Neural progenitor cell (in vitro differentiated cells): ENCODE measurements around the gene MEMO1. TPM values are rescaled to one million over a fixed set of nuclear protein-coding genes. Genes with fewer than 3 reads are reported as not detected.

ENCODE experiments used
- DNase-seq: peaks from one replicate; pipeline ENCODE4 v3.0.0-alpha.2; 2016; ENCODE audit warnings: low spot score
- H2AFZ ChIP-seq: fragments of 200-600 bp; sonication (generic); replicated peaks from 2 replicates; pipeline ENCODE4 v1.6.1; 2016; ENCODE audit warnings: antibody characterized with exemption
- H3F3A ChIP-seq: fragments of 200-600 bp; sonication (generic); 2 replicates; pipeline ENCODE4 v1.6.1; 2016; ENCODE audit warnings: antibody characterized with exemption, low read depth
- H3K27ac ChIP-seq: fragments of 200-600 bp; sonication (generic); 2 replicates; pipeline ENCODE4 v1.5.1; 2016; ENCODE audit warnings: mild to moderate bottlenecking
- H3K27me3 ChIP-seq: fragments of 200-600 bp; sonication (generic); 2 replicates; pipeline ENCODE4 v1.6.1; 2016; ENCODE audit warnings: mild to moderate bottlenecking, moderate library complexity
- H3K36me3 ChIP-seq: fragments of 200-600 bp; sonication (generic); 2 replicates; pipeline ENCODE4 v1.5.1; 2016
- H3K4me1 ChIP-seq: fragments of 200-600 bp; sonication (generic); 2 replicates; pipeline ENCODE4 v1.6.1; 2016; ENCODE audit warnings: mixed run types
- H3K4me2 ChIP-seq: fragments of 200-600 bp; sonication (generic); 2 replicates; pipeline ENCODE4 v1.6.1; 2016
- H3K4me3 ChIP-seq: fragments of 200-600 bp; sonication (generic); 2 replicates; pipeline ENCODE4 v1.5.1; 2016
- H3K79me2 ChIP-seq: fragments of 200-600 bp; sonication (generic); 2 replicates; pipeline ENCODE4 v1.6.1; 2016; ENCODE audit warnings: low read depth
- H3K9ac ChIP-seq: fragments of 200-600 bp; sonication (generic); 2 replicates; pipeline ENCODE4 v1.6.1; 2016
- H3K9me3 ChIP-seq: fragments of 200-600 bp; sonication (generic); 2 replicates; pipeline ENCODE4 v1.5.1; 2016; ENCODE audit warnings: low read depth
- H4K20me1 ChIP-seq: fragments of 200-600 bp; sonication (generic); 2 replicates; pipeline ENCODE4 v1.6.1; 2016; ENCODE audit warnings: low read depth
- H3K27ac Mint-ChIP-seq: 3 replicates; pipeline ENCODE4 v1.8.0; 2021; ENCODE audit warnings: mixed read lengths
- H3K27me3 Mint-ChIP-seq: 2 replicates; pipeline ENCODE4 v1.8.0; 2022; ENCODE audit warnings: low read depth, mild to moderate bottlenecking, inconsistent platforms, moderate library complexity, mixed read lengths; ENCODE audit not compliant: insufficient read depth
- H3K36me3 Mint-ChIP-seq: 3 replicates; pipeline ENCODE4 v1.8.0; 2021; ENCODE audit warnings: mixed read lengths
- H3K4me1 Mint-ChIP-seq: 3 replicates; pipeline ENCODE4 v1.8.0; 2021; ENCODE audit warnings: mixed read lengths
- H3K4me3 Mint-ChIP-seq: 3 replicates; pipeline ENCODE4 v1.8.0; 2021; ENCODE audit warnings: mild to moderate bottlenecking, moderate library complexity, mixed read lengths
- H3K9me3 Mint-ChIP-seq: 3 replicates; pipeline ENCODE4 v1.8.0; 2020; ENCODE audit warnings: mixed read lengths
- EZH2 ChIP-seq: fragments of 200-600 bp; sonication (generic); IDR thresholded peaks from 2 replicates; pipeline ENCODE4 v1.6.1; 2017; ENCODE audit warnings: antibody characterized with exemption, mild to moderate bottlenecking, moderate library complexity
- EZH2phosphoT487 ChIP-seq: fragments of 200-600 bp; sonication (generic); IDR thresholded peaks from 2 replicates; pipeline ENCODE4 v1.6.1; 2017; ENCODE audit warnings: antibody characterized with exemption
- total RNA-seq: library from RNA; depleted of rRNA; stranded (reverse); fragments of >200 nt; gene quantifications from 2 replicates; pipeline ENCODE4 v1.2.3, GENCODE V29; 2015; ENCODE audit warnings: low replicate concordance
- TF ChIP-seq, protein P1 (sequence below): fragments of 200-600 bp; sonication (generic); IDR thresholded peaks from 2 replicates; pipeline ENCODE4 v1.5.1; 2017; ENCODE audit warnings: antibody characterized with exemption, mild to moderate bottlenecking

The MEMO1 gene
- total RNA-seq, 1 donor from 2014 or later = 25.8 TPM

DNA sequence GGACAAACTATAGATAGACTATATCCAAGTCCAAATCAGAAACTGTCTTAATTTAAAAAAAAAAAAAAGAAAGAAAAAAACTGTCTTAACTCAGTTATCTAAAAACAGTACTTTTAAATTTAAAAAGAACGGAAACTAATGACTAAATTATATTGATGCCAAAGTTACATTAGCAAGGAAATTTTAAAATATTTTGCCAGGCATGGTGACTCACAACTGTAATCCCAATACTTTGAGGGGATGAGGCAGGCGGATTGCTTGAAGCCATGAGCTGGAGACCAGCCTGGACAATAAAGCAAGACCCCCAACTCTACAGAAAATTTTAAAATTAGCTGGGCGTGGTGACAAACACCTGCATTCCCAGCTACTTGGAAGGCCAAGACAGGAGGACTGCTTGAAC lies 30.9 kb downstream of the MEMO1 start:
- Mint-ChIP-seq H3K36me3 (peaks cover 15% of the 10 kb centered on the region), H3K4me1 (peaks cover 4% of the 10 kb centered on the region), H3K27ac (no peak overlapping the region), H3K27me3 (no peaks in the 10 kb centered on the region), H3K4me3 (no peak overlapping the region), H3K9me3 (peaks cover 2% of the 10 kb centered on the region)
- DNase-seq = no peak
- H3K36me3 ChIP-seq = no peaks in the 10 kb centered on the region
- no peak overlapping the region for H3K4me3 ChIP-seq
- H3K9ac ChIP-seq = no peak overlapping the region
- H3F3A ChIP-seq = no peaks in the 10 kb centered on the region
- H2AFZ ChIP-seq = no peak overlapping the region
- no peak overlapping the region for H3K4me2 ChIP-seq
- no peak for TF ChIP-seq EZH2
- no peak for TF ChIP-seq EZH2phosphoT487
- TF ChIP-seq, protein P1, sequence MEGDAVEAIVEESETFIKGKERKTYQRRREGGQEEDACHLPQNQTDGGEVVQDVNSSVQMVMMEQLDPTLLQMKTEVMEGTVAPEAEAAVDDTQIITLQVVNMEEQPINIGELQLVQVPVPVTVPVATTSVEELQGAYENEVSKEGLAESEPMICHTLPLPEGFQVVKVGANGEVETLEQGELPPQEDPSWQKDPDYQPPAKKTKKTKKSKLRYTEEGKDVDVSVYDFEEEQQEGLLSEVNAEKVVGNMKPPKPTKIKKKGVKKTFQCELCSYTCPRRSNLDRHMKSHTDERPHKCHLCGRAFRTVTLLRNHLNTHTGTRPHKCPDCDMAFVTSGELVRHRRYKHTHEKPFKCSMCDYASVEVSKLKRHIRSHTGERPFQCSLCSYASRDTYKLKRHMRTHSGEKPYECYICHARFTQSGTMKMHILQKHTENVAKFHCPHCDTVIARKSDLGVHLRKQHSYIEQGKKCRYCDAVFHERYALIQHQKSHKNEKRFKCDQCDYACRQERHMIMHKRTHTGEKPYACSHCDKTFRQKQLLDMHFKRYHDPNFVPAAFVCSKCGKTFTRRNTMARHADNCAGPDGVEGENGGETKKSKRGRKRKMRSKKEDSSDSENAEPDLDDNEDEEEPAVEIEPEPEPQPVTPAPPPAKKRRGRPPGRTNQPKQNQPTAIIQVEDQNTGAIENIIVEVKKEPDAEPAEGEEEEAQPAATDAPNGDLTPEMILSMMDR = no peak
- no peaks in the 10 kb centered on the region for H3K9me3 ChIP-seq
- peaks cover 10% of the 10 kb centered on the region for H4K20me1 ChIP-seq
- H3K4me1 ChIP-seq = peaks cover 3% of the 10 kb centered on the region
- H3K27ac ChIP-seq = no peak overlapping the region
- H3K79me2 ChIP-seq = peaks cover 100% of the 10 kb centered on the region
- no peaks in the 10 kb centered on the region for H3K27me3 ChIP-seq

DNA sequence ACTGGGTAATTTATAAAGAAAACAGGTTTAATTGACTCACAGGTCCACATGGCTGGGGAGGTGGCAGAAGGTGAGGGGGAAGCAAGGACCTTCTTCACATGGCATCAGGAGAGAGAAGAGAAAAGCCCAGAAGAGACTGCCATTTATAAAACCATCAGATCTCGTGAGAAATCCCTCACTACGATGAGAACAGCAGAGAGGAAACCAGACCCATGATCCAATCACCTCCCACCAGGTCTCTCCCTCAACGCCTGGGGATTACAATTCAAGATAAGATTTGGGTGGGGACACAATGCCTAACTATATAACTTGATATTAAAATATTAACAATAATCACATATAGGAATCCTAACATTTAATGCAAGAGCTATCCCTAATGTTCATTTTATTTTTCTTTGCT lies 31.8 kb downstream of the MEMO1 start:
- no peaks in the 10 kb centered on the region for H3K27me3 ChIP-seq
- H3K27me3 Mint-ChIP-seq = peaks cover 3% of the 10 kb centered on the region
- no peak overlapping the region for H3K4me2 ChIP-seq
- H3K4me1 ChIP-seq = peaks cover 3% of the 10 kb centered on the region
- H3K9me3 ChIP-seq = no peaks in the 10 kb centered on the region
- peaks cover 100% of the 10 kb centered on the region for H3K79me2 ChIP-seq
- H3K27ac ChIP-seq = no peak overlapping the region
- no peak overlapping the region for H3K9ac ChIP-seq
- DNase-seq = no peak
- peaks cover 4% of the 10 kb centered on the region for H3K4me1 Mint-ChIP-seq
- no peaks in the 10 kb centered on the region for H3K36me3 ChIP-seq
- TF ChIP-seq EZH2 = no peak
- TF ChIP-seq, protein P1 = no peak
- no peak for TF ChIP-seq EZH2phosphoT487
- H3K27ac Mint-ChIP-seq = no peak overlapping the region
- peaks cover 12% of the 10 kb centered on the region for H3K36me3 Mint-ChIP-seq
- H3K4me3 ChIP-seq = no peak overlapping the region
- no peaks in the 10 kb centered on the region for H3F3A ChIP-seq
- H4K20me1 ChIP-seq = peaks cover 10% of the 10 kb centered on the region
- H2AFZ ChIP-seq = no peak overlapping the region
- no peak overlapping the region for H3K4me3 Mint-ChIP-seq
- H3K9me3 Mint-ChIP-seq = peaks cover 2% of the 10 kb centered on the region

DNA sequence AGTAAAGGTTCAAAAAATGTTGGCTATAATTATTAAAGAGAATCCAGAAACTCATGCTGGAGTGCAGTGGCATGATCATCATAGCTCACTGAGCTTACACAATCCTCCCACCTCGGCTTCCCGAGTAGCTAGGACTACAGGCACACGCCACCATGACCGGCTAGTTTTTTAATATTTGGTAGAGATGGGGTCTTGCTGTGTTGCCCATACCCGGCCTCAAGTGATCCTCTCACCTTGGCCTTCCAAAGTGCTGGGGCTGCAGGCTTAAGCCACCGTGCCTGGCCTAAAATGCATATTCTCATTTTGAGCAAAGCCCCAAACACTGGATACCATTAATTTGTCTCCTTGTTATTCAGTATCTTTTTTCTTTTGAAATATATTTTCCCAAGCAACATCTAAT lies 32.4 kb downstream of the MEMO1 start:
- TF ChIP-seq, protein P1 = no peak
- Histone ChIP-seq H2AFZ (no peak overlapping the region), H3K4me3 (no peak overlapping the region), H3K27me3 (no peaks in the 10 kb centered on the region), H3K36me3 (no peaks in the 10 kb centered on the region), H3K27ac (no peak overlapping the region), H3K4me1 (peaks cover 3% of the 10 kb centered on the region), H3K79me2 (peaks cover 100% of the 10 kb centered on the region), H3F3A (no peaks in the 10 kb centered on the region), H3K4me2 (no peak overlapping the region), H3K9me3 (no peaks in the 10 kb centered on the region), H4K20me1 (peaks cover 10% of the 10 kb centered on the region), H3K9ac (no peak overlapping the region)
- Mint-ChIP-seq H3K27me3 (peaks cover 3% of the 10 kb centered on the region), H3K9me3 (peaks cover 2% of the 10 kb centered on the region), H3K27ac (no peak overlapping the region), H3K4me3 (no peak overlapping the region), H3K36me3 (peaks cover 7% of the 10 kb centered on the region), H3K4me1 (peaks cover 4% of the 10 kb centered on the region)
- no peak for DNase-seq

DNA sequence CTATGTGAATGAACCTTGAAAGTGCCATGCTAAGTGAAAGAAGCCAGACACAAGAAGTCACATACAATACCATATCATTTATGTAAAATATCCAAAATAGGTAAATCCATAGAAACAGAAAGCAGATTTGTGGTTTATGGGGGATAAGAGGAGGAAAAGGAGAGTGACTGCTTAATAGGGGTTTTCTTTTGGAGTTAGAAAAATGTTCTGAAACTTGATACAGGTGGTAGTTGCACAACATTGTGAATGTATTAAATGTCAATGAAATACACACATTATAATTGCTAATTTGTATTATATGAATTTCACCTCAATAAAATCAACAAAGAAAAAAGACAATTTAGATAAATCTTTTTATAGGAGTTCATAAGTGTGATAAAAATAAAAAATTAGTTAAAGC lies 37.1 kb downstream of the MEMO1 start:
- Mint-ChIP-seq H3K27ac (no peak overlapping the region), H3K4me1 (peaks cover 2% of the 10 kb centered on the region), H3K9me3 (no peaks in the 10 kb centered on the region), H3K36me3 (peaks cover 3% of the 10 kb centered on the region), H3K4me3 (no peak overlapping the region), H3K27me3 (peaks cover 5% of the 10 kb centered on the region)
- Histone ChIP-seq H4K20me1 (peaks cover 6% of the 10 kb centered on the region), H3K9me3 (no peaks in the 10 kb centered on the region), H3K27ac (no peak overlapping the region), H3K9ac (no peak overlapping the region), H3K27me3 (no peaks in the 10 kb centered on the region), H3K4me3 (no peak overlapping the region), H3F3A (no peaks in the 10 kb centered on the region), H3K79me2 (peaks cover 97% of the 10 kb centered on the region), H2AFZ (no peak overlapping the region), H3K4me2 (no peak overlapping the region), H3K4me1 (no peaks in the 10 kb centered on the region), H3K36me3 (no peaks in the 10 kb centered on the region)
- TF ChIP-seq EZH2phosphoT487 = no peak
- TF ChIP-seq, protein P1 = no peak
- TF ChIP-seq EZH2 = no peak
- no peak for DNase-seq
